Measurements from ENCODE around the gene SFRP4.

Gene SFRP4

DNA sequence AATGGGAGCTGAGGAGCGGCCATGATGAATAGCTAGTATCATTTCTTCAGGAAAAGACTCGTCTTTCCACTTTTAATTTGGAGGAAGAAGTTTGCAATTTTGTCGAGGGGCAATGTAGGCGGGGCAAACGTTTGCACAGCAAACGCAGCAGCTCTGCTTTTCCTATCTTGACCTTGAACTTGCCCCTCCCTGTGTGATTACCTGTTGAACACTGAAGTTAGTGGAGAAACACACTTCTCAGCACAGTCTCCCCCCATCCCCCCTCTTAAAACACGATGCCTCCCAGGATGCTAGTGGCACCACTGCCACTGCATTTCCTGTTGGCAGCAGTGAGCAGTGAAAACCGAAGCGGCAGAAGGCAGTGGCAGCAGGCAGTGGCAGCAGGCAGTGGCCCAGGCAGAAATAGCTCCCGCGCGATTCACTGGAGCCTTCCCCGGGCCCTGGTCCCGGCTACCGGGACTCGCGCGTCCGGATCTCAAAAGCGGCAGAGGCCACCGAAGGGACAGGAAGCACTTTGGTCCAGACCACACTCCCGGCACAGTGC lies 3.8 kb upstream of the SFRP4 start, which contains the start of gene EPDR1:
EPDR1 (plus strand) TSS at position 336 of the 544 bp plus-strand sequence. CDS start 300 bp downstream, outside the sequence.
- ChIA-PET CTCF (interaction anchor here (0.9 to 6.9 kb wide), 14 partner anchors 9 to 455 kb away, joined by 3 to 59 read pairs (median 4); no protein-coding TSS in a partner anchor), POLR2A (interaction anchor here (1.0 kb wide), 1 partner anchor 177 kb away, joined by 4 read pairs; no protein-coding TSS in a partner anchor)
- Histone ChIP-seq H3K36me3 (ENCODE audit: control insufficient read depth in 4 of 4, insufficient read depth in 4 of 4, low read length in 3 of 4) (peaks cover 0 to 24% (median 14%) of the 10 kb centered on the region in 4 experiments), H3K27ac (ENCODE audit: insufficient read depth in 1 of 2, low read depth in 1 of 2, low read length in 2 of 2, poor library complexity in 1 of 2, severe bottlenecking in 2 of 2) (peak within 1 kb of the TSS; percentile 17 to 77), H3K9me3 (ENCODE audit: control extremely low read depth in 1 of 5, control insufficient read depth in 4 of 5, insufficient read depth in 2 of 5, low read depth in 1 of 5, low read length in 4 of 5) (peaks cover 0 to 9% (median 4%) of the 10 kb centered on the region in 5 experiments), H3K4me3 (ENCODE audit: control insufficient read depth in 1 of 7, extremely low read depth in 1 of 7, insufficient read depth in 4 of 7, low read depth in 2 of 7, low read length in 6 of 7) (peak within 1 kb of the TSS; percentile 78 to 93 (median 85)), H3K4me1 (ENCODE audit: control extremely low read depth in 1 of 4, control insufficient read depth in 4 of 4, insufficient read depth in 4 of 4, low read length in 3 of 4) (peaks cover 11 to 44% (median 36%) of the 10 kb centered on the region in 4 experiments), H3K27me3 (replicated peaks in 2 of 5; ENCODE audit: control insufficient read depth in 4 of 5, insufficient read depth in 5 of 5, low read length in 4 of 5) (peaks cover 0 to 12% (median 0%) of the 10 kb centered on the region in 5 experiments)
- DNase-seq: peak; percentile 83 to 94 (median 93)
- WGBS (ENCODE audit: insufficient coverage): 6% methylated on average over 19 of the region's 22 CpGs

- WGBS (ENCODE audit: insufficient coverage): 33% methylated on average over 3 of the region's 4 CpGs
Measured at GRCh38 chr7:37918526-37918925, 1.9 kb upstream of the SFRP4 start.

DNA sequence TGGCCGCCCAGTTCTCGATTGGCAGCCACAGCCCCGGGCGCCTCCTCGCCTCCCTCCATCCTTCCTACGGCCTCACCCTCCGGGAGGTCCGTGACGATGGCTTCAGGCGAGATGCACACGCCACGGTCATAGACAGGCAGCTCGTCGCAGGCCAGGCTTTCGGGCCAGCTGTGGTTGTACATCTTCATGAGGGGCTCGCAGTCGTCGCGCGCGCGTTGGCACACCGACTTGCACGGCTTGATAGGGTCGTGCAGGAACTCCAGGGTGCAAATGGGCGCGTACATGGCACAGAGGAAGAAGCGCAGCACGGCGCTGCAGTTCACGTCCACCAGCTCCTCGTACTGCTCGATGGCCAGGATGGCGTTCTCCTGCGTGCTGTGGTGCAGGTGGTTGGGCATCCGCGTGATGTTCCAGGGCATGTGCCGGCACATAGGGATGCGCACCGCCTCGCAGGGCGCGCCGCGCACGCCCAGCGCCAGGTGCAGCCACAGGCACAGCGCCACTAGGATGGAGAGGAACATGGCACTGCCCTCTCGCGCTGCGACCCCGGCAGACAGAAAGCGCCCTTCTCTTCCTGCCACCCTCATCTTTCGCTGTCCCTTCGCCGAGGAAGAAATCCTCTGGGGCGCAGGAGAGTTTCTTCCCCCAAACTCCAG lies 472 bp downstream of the SFRP4 start:
- CTCF ChIA-PET: interaction anchor here (0.6 to 6.9 kb wide), 13 partner anchors 9 to 461 kb away, joined by 3 to 59 read pairs (median 5); no protein-coding TSS in a partner anchor
- POLR2A ChIA-PET: no interaction called here
- Histone ChIP-seq H3K9me3 (ENCODE audit: control extremely low read depth in 1 of 5, control insufficient read depth in 4 of 5, insufficient read depth in 2 of 5, low read depth in 1 of 5, low read length in 4 of 5) (no peaks in the 10 kb centered on the region), H3K4me3 (ENCODE audit: control insufficient read depth in 1 of 7, extremely low read depth in 1 of 7, insufficient read depth in 4 of 7, low read depth in 2 of 7, low read length in 6 of 7) (peak overlapping the region; percentile 38 to 83 (median 63)), H3K36me3 (ENCODE audit: control insufficient read depth in 4 of 4, insufficient read depth in 4 of 4, low read length in 3 of 4) (no peaks in the 10 kb centered on the region), H3K27me3 (replicated peaks in 2 of 5; ENCODE audit: control insufficient read depth in 4 of 5, insufficient read depth in 5 of 5, low read length in 4 of 5) (peaks cover 0 to 12% (median 0%) of the 10 kb centered on the region in 5 experiments), H3K4me1 (ENCODE audit: control extremely low read depth in 1 of 4, control insufficient read depth in 4 of 4, insufficient read depth in 4 of 4, low read length in 3 of 4) (peaks cover 9 to 35% (median 31%) of the 10 kb centered on the region in 4 experiments), H3K27ac (ENCODE audit: insufficient read depth in 1 of 2, low read depth in 1 of 2, low read length in 2 of 2, poor library complexity in 1 of 2, severe bottlenecking in 2 of 2) (no peak overlapping the region)
- DNase-seq: peak; percentile 24 to 73 (median 53)
- WGBS (ENCODE audit: insufficient coverage): 3% methylated on average over 43 of the region's 57 CpGs

More at GRCh38 chr7:37918526-37918925, 1.9 kb upstream of the SFRP4 start:
- H3K27me3 ChIP-seq (replicated peaks in 2 of 5; ENCODE audit: control insufficient read depth in 4 of 5, insufficient read depth in 5 of 5, low read length in 4 of 5): peaks cover 0 to 12% (median 0%) of the 10 kb centered on the region in 5 experiments
- H3K4me1 ChIP-seq (ENCODE audit: control extremely low read depth in 1 of 4, control insufficient read depth in 4 of 4, insufficient read depth in 4 of 4, low read length in 3 of 4): peaks cover 16 to 50% (median 40%) of the 10 kb centered on the region in 4 experiments
- peaks cover 0 to 8% (median 2%) of the 10 kb centered on the region in 4 experiments for H3K36me3 ChIP-seq (ENCODE audit: control insufficient read depth in 4 of 4, insufficient read depth in 4 of 4, low read length in 3 of 4)
- no peak overlapping the region for H3K4me3 ChIP-seq (ENCODE audit: control insufficient read depth in 1 of 7, extremely low read depth in 1 of 7, insufficient read depth in 4 of 7, low read depth in 2 of 7, low read length in 6 of 7)
- DNase-seq: no peak
- no peak overlapping the region for H3K27ac ChIP-seq (ENCODE audit: insufficient read depth in 1 of 2, low read depth in 1 of 2, low read length in 2 of 2, poor library complexity in 1 of 2, severe bottlenecking in 2 of 2)
- ChIA-PET CTCF (interaction anchor here (0.8 to 6.9 kb wide), 15 partner anchors 11 to 457 kb away, joined by 3 to 59 read pairs (median 3); no protein-coding TSS in a partner anchor), POLR2A (no interaction called here)
- H3K9me3 ChIP-seq (ENCODE audit: control extremely low read depth in 1 of 5, control insufficient read depth in 4 of 5, insufficient read depth in 2 of 5, low read depth in 1 of 5, low read length in 4 of 5): no peaks in the 10 kb centered on the region

- no peak overlapping the region for H3K27ac ChIP-seq (ENCODE audit: insufficient read depth in 1 of 2, low read depth in 1 of 2, low read length in 2 of 2, poor library complexity in 1 of 2, severe bottlenecking in 2 of 2)
- H3K9me3 ChIP-seq (ENCODE audit: control extremely low read depth in 1 of 5, control insufficient read depth in 4 of 5, insufficient read depth in 2 of 5, low read depth in 1 of 5, low read length in 4 of 5): no peaks in the 10 kb centered on the region
- WGBS (ENCODE audit: insufficient coverage): 0% methylated on average over 4 of the region's 5 CpGs
- H3K4me1 ChIP-seq (ENCODE audit: control extremely low read depth in 1 of 4, control insufficient read depth in 4 of 4, insufficient read depth in 4 of 4, low read length in 3 of 4): peaks cover 9 to 33% (median 29%) of the 10 kb centered on the region in 4 experiments
- POLR2A ChIA-PET: no interaction called here
- CTCF ChIA-PET: interaction anchor here (0.6 kb wide), 1 partner anchor 13 kb away, joined by 3 read pairs; no protein-coding TSS in a partner anchor
- H3K36me3 ChIP-seq (ENCODE audit: control insufficient read depth in 4 of 4, insufficient read depth in 4 of 4, low read length in 3 of 4): no peaks in the 10 kb centered on the region
- peak overlapping the region in 6 of 7 experiments; percentile 15 to 83 (median 68) for H3K4me3 ChIP-seq (ENCODE audit: control insufficient read depth in 1 of 7, extremely low read depth in 1 of 7, insufficient read depth in 4 of 7, low read depth in 2 of 7, low read length in 6 of 7)
- DNase-seq: peak; percentile 42 to 68 (median 60)
- peaks cover 0 to 12% (median 0%) of the 10 kb centered on the region in 5 experiments for H3K27me3 ChIP-seq (replicated peaks in 2 of 5; ENCODE audit: control insufficient read depth in 4 of 5, insufficient read depth in 5 of 5, low read length in 4 of 5)
Measured at GRCh38 chr7:37915438-37915837, 1.2 kb downstream of the SFRP4 start.

DNA sequence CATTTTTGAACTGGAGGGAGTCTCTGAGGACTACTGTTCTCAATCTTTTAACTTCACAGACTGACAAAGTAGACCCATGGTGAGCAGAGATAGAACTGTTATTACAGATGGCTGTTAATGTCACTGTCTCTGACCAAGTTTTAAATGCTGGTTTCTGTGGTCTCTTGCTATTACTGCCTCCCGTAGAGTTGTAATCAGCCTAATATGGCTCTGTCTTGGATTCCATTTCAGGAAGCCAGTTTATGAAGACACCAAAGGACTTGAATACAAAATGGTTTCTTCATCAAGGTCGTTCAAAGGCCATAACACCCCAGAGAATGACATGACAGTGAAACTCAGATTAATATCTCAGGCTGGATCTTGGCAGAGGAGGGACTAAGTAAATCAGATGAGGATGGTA lies 3.9 kb downstream of the SFRP4 start:
- H3K4me3 ChIP-seq (ENCODE audit: control insufficient read depth in 1 of 7, extremely low read depth in 1 of 7, insufficient read depth in 4 of 7, low read depth in 2 of 7, low read length in 6 of 7): no peak overlapping the region
- CTCF ChIA-PET: interaction anchor here (1.1 to 4.3 kb wide), 4 partner anchors 11 to 457 kb away, joined by 3 to 22 read pairs (median 4); no protein-coding TSS in a partner anchor
- 81% methylated on average over 2 of the region's 2 CpGs for WGBS (ENCODE audit: insufficient coverage)
- peaks cover 9 to 27% (median 23%) of the 10 kb centered on the region in 4 experiments for H3K4me1 ChIP-seq (ENCODE audit: control extremely low read depth in 1 of 4, control insufficient read depth in 4 of 4, insufficient read depth in 4 of 4, low read length in 3 of 4)
- H3K36me3 ChIP-seq (ENCODE audit: control insufficient read depth in 4 of 4, insufficient read depth in 4 of 4, low read length in 3 of 4): no peaks in the 10 kb centered on the region
- DNase-seq: no peak
- no peaks in the 10 kb centered on the region for H3K9me3 ChIP-seq (ENCODE audit: control extremely low read depth in 1 of 5, control insufficient read depth in 4 of 5, insufficient read depth in 2 of 5, low read depth in 1 of 5, low read length in 4 of 5)
- POLR2A ChIA-PET: no interaction called here
- no peak overlapping the region for H3K27ac ChIP-seq (ENCODE audit: insufficient read depth in 1 of 2, low read depth in 1 of 2, low read length in 2 of 2, poor library complexity in 1 of 2, severe bottlenecking in 2 of 2)
- peaks cover 0 to 12% (median 0%) of the 10 kb centered on the region in 5 experiments for H3K27me3 ChIP-seq (replicated peaks in 2 of 5; ENCODE audit: control insufficient read depth in 4 of 5, insufficient read depth in 5 of 5, low read length in 4 of 5)

- H3K27me3 ChIP-seq (replicated peaks in 2 of 5; ENCODE audit: control insufficient read depth in 4 of 5, insufficient read depth in 5 of 5, low read length in 4 of 5): no peaks in the 10 kb centered on the region
- no peak for DNase-seq
- H3K9me3 ChIP-seq (ENCODE audit: control extremely low read depth in 1 of 5, control insufficient read depth in 4 of 5, insufficient read depth in 2 of 5, low read depth in 1 of 5, low read length in 4 of 5): no peaks in the 10 kb centered on the region
- CTCF ChIA-PET: interaction anchor here (1.1 to 6.7 kb wide), 6 partner anchors 8 to 466 kb away, joined by 3 to 59 read pairs (median 7); partner anchors contain the start of genes EPDR1 and SFRP4
- WGBS (ENCODE audit: insufficient coverage): 67% methylated on average over 1 of the region's 1 CpG
- POLR2A ChIA-PET: no interaction called here
- no peak overlapping the region for H3K4me3 ChIP-seq (ENCODE audit: control insufficient read depth in 1 of 7, extremely low read depth in 1 of 7, insufficient read depth in 4 of 7, low read depth in 2 of 7, low read length in 6 of 7)
- no peaks in the 10 kb centered on the region for H3K4me1 ChIP-seq (ENCODE audit: control extremely low read depth in 1 of 4, control insufficient read depth in 4 of 4, insufficient read depth in 4 of 4, low read length in 3 of 4)
- H3K36me3 ChIP-seq (ENCODE audit: control insufficient read depth in 4 of 4, insufficient read depth in 4 of 4, low read length in 3 of 4): no peaks in the 10 kb centered on the region
- H3K27ac ChIP-seq (ENCODE audit: insufficient read depth in 1 of 2, low read depth in 1 of 2, low read length in 2 of 2, poor library complexity in 1 of 2, severe bottlenecking in 2 of 2): no peak overlapping the region
Measured at GRCh38 chr7:37908221-37908788, 8.3 kb downstream of the SFRP4 start.
